Osteoblast (primary cell): ENCODE data around the gene SPSB3. TPM values are rescaled to one million over a fixed set of nuclear protein-coding genes. Genes with fewer than 3 reads are reported as not detected.

Experiments used
- DNase-seq: peaks from one replicate; pipeline ENCODE4 v3.0.0; 2011; ENCODE audit warnings: low spot score, mixed read lengths; ENCODE audit not compliant: insufficient read length; ENCODE audit errors: missing footprints
- H2AFZ ChIP-seq: 2 replicates; pipeline ENCODE4 v1.6.0; 2011; ENCODE audit warnings: mild to moderate bottlenecking, low read length
- H3K27ac ChIP-seq: 2 replicates; pipeline ENCODE4 v1.5.1; 2011; ENCODE audit warnings: mild to moderate bottlenecking, low read depth, low read length, moderate library complexity
- H3K27me3 ChIP-seq: 2 replicates; pipeline ENCODE4 v1.6.0; 2012; ENCODE audit warnings: mild to moderate bottlenecking, control low read depth, inconsistent platforms, low read length, moderate library complexity; ENCODE audit not compliant: insufficient read depth
- H3K36me3 ChIP-seq: 2 replicates; pipeline ENCODE4 v1.5.1; 2011; ENCODE audit warnings: mild to moderate bottlenecking, low read length, control low read depth, moderate library complexity; ENCODE audit not compliant: insufficient read depth
- H3K4me1 ChIP-seq: 2 replicates; pipeline ENCODE4 v1.5.1; 2011; ENCODE audit warnings: mild to moderate bottlenecking, low read length, control low read depth, moderate library complexity; ENCODE audit not compliant: insufficient read depth
- H3K4me2 ChIP-seq: 2 replicates; pipeline ENCODE4 v1.6.0; 2011; ENCODE audit warnings: mild to moderate bottlenecking, low read length; ENCODE audit not compliant: insufficient read depth
- H3K4me3 ChIP-seq: fragments of 200-600 bp; sonication (generic); 3 replicates; pipeline ENCODE4 v1.5.1; 2012; ENCODE audit warnings: mild to moderate bottlenecking, low read length, inconsistent platforms; ENCODE audit not compliant: insufficient read depth
- H3K79me2 ChIP-seq: 2 replicates; pipeline ENCODE4 v1.6.0; 2012; ENCODE audit warnings: mild to moderate bottlenecking, low read length, control low read depth, inconsistent platforms; ENCODE audit not compliant: insufficient read depth
- H3K9me3 ChIP-seq: 2 replicates; pipeline ENCODE4 v1.5.1; 2011; ENCODE audit warnings: low read depth, low read length, control low read depth
- H4K20me1 ChIP-seq: 2 replicates; pipeline ENCODE4 v1.6.0; 2012; ENCODE audit warnings: mild to moderate bottlenecking, low read length, control low read depth; ENCODE audit not compliant: insufficient read depth
- total RNA-seq: library from RNA; depleted of rRNA; stranded (reverse); fragments of >200 nt; gene quantifications from 2 replicates; pipeline ENCODE4 v1.2.3, GENCODE V29; 2012
- TF ChIP-seq, protein P1 (sequence below): IDR thresholded peaks from 2 replicates; pipeline ENCODE4 v1.5.1; 2011; ENCODE audit warnings: mild to moderate bottlenecking, low read depth, low read length, moderate library complexity; ENCODE audit errors: extremely low read depth

The SPSB3 gene
- total RNA-seq, 1 donor, result 42.3 TPM

GRCh38 chr16:1815461-1815860 is 33.1 kb upstream of the SPSB3 start:
- no peak for DNase-seq
- TF ChIP-seq, protein P1, sequence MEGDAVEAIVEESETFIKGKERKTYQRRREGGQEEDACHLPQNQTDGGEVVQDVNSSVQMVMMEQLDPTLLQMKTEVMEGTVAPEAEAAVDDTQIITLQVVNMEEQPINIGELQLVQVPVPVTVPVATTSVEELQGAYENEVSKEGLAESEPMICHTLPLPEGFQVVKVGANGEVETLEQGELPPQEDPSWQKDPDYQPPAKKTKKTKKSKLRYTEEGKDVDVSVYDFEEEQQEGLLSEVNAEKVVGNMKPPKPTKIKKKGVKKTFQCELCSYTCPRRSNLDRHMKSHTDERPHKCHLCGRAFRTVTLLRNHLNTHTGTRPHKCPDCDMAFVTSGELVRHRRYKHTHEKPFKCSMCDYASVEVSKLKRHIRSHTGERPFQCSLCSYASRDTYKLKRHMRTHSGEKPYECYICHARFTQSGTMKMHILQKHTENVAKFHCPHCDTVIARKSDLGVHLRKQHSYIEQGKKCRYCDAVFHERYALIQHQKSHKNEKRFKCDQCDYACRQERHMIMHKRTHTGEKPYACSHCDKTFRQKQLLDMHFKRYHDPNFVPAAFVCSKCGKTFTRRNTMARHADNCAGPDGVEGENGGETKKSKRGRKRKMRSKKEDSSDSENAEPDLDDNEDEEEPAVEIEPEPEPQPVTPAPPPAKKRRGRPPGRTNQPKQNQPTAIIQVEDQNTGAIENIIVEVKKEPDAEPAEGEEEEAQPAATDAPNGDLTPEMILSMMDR, result no peak
- H3K9me3 ChIP-seq, result no peaks in the 10 kb centered on the region
- no peak overlapping the region for H3K4me2 ChIP-seq
- H3K79me2 ChIP-seq, result no peaks in the 10 kb centered on the region
- no peak overlapping the region for H3K27ac ChIP-seq
- H3K27me3 ChIP-seq, result no peaks in the 10 kb centered on the region
- peaks cover 19% of the 10 kb centered on the region for H3K36me3 ChIP-seq
- no peaks in the 10 kb centered on the region for H4K20me1 ChIP-seq
- H2AFZ ChIP-seq, result no peak overlapping the region
- no peak overlapping the region for H3K4me3 ChIP-seq
- H3K4me1 ChIP-seq, result peaks cover 3% of the 10 kb centered on the region

DNA sequence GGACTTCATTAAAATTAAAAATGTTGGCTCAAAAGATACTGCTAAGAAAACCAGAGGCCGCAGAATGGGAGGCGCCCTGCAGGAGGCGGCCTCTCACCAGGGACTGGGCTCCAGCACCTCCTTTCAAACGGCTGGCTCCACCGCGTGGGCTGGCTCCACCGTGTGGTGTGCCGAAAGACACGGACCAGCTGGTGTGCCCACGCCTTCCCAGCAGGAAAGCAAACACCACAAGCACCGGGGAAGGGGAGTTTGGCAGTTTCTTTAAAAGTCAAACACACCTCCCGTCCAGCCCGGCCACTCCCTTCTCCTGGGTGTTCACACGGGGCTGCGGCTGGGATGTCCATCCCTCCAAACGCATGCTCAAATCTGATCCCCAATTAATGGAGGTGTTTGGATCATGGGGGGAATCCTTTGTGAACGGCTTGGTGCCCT is 30.4 kb upstream of the SPSB3 start:
- Histone ChIP-seq H3K4me3 (peak overlapping the region; percentile 30), H3K36me3 (peaks cover 25% of the 10 kb centered on the region), H3K9me3 (no peaks in the 10 kb centered on the region), H3K4me1 (peaks cover 3% of the 10 kb centered on the region), H3K79me2 (no peaks in the 10 kb centered on the region), H2AFZ (peak overlapping the region; percentile 69), H3K4me2 (peak overlapping the region; percentile 51), H3K27me3 (no peaks in the 10 kb centered on the region), H4K20me1 (no peaks in the 10 kb centered on the region), H3K27ac (no peak overlapping the region)
- TF ChIP-seq, protein P1, result peak; percentile 52
- DNase-seq, result peak; percentile 98

GRCh38 chr16:1810536-1810935 is 28.2 kb upstream of the SPSB3 start:
- Histone ChIP-seq H2AFZ (no peak overlapping the region), H3K27me3 (no peaks in the 10 kb centered on the region)

GRCh38 chr16:1810106-1810505 is 27.7 kb upstream of the SPSB3 start:
- H3K9me3 ChIP-seq, result no peaks in the 10 kb centered on the region
- no peaks in the 10 kb centered on the region for H4K20me1 ChIP-seq
- H2AFZ ChIP-seq, result no peak overlapping the region
- no peak overlapping the region for H3K4me2 ChIP-seq
- H3K79me2 ChIP-seq, result no peaks in the 10 kb centered on the region
- no peak overlapping the region for H3K27ac ChIP-seq
- TF ChIP-seq, protein P1, result no peak
- no peak for DNase-seq
- peaks cover 16% of the 10 kb centered on the region for H3K36me3 ChIP-seq
- no peaks in the 10 kb centered on the region for H3K27me3 ChIP-seq
- H3K4me1 ChIP-seq, result peaks cover 3% of the 10 kb centered on the region
- H3K4me3 ChIP-seq, result no peak overlapping the region

More at GRCh38 chr16:1810536-1810935, 28.2 kb upstream of the SPSB3 start:
- no peaks in the 10 kb centered on the region for H3K9me3 ChIP-seq
- H3K79me2 ChIP-seq, result no peaks in the 10 kb centered on the region
- H3K27ac ChIP-seq, result no peak overlapping the region
- no peak for DNase-seq
- no peaks in the 10 kb centered on the region for H4K20me1 ChIP-seq
- H3K36me3 ChIP-seq, result peaks cover 19% of the 10 kb centered on the region
- H3K4me2 ChIP-seq, result no peak overlapping the region
- peaks cover 3% of the 10 kb centered on the region for H3K4me1 ChIP-seq
- TF ChIP-seq, protein P1, result no peak
- H3K4me3 ChIP-seq, result no peak overlapping the region
